Measurements from ENCODE around the gene PIM1.

DNA sequence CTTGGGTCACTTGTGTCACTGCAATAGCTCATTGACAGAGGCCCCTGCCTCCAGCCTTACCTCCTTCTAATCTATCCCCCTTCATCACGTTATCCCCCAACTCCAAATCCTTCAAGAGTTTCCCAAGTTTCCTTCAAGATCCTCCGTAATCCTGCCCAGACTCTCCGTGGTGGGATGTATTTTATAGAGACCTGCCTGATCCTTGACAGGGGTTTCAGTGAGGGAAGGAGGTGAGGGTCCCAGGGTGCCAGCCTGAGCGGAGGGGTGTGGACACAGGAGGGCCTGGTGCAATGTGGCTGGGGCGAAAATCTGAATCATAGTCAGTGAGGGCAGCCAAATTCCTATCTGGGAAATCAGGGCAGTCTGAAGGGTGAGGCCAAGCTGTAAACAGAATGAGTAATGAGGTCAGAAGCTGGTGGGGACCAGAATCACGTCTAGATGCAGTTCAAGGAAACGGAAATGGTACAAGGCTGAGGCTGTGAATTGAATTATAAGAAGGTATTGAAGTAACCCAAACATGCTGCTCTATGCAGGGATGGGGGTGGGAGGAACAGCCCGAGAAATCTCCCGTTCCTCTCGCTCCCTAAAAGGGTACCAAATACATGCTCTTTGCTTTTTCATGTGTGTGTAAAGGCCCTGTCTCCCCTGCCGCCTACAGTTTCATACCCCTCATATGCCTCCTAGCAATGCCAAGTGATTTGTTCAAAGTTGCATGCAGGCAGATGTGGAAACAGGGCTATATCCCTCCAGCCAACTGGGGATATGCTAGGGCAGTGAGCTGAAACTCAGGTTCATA lies 35.4 kb upstream of the PIM1 start:
- TF ChIP-seq CTCF (conservative IDR thresholded peaks at IDR 0.05; ENCODE audit: low read length) (no peak), EZH2phosphoT487 (IDR thresholded peaks at IDR 0.05; ENCODE audit: borderline replicate concordance, low read depth, low read length) (no peak)
